Measurements from ENCODE around the gene DYNC2H1. TPM values are rescaled to one million over a fixed set of nuclear protein-coding genes. Genes with fewer than 3 reads are reported as not detected.

The DYNC2H1 gene
- total RNA-seq, 1 experiment from 2014 or later, result 17.2 TPM

- POLR2A ChIA-PET, result no interaction called here
- ATAC-seq (no peak), DNase-seq (ENCODE audit: low spot score) (no peak)
- H3K9me3 Mint-ChIP-seq, result no peaks in the 10 kb centered on the region
- CTCF ChIA-PET, result no interaction called here
- TF ChIP-seq ZNF138 (CRISPR knock-in tag; conservative IDR thresholded peaks at IDR 0.05) (no peak), ZMAT4 (CRISPR knock-in tag; IDR thresholded peaks at IDR 0.05) (no peak), ZNF396 (CRISPR knock-in tag; IDR thresholded peaks at IDR 0.05; ENCODE audit: borderline replicate concordance) (no peak)
- no peaks in the 10 kb centered on the region for H3K4me1 Mint-ChIP-seq
- no peaks in the 10 kb centered on the region for H3K27me3 Mint-ChIP-seq (ENCODE audit: low read depth)
- no peak overlapping the region for H3K27ac Mint-ChIP-seq
- no peak overlapping the region for H3K4me3 Mint-ChIP-seq
- no peaks in the 10 kb centered on the region for H3K36me3 Mint-ChIP-seq
These were observed 106.6 kb downstream of the DYNC2H1 start for GRCh38 chr11:103215812-103216211.

- Mint-ChIP-seq H3K4me3 (no peak overlapping the region), H3K9me3 (no peaks in the 10 kb centered on the region), H3K4me1 (no peaks in the 10 kb centered on the region), H3K27me3 (ENCODE audit: low read depth) (no peaks in the 10 kb centered on the region), H3K27ac (no peak overlapping the region), H3K36me3 (no peaks in the 10 kb centered on the region; the same call in 1 of the 2 replicates)
- no peak for ATAC-seq
- POLR2A ChIA-PET, result no interaction called here
- CTCF ChIA-PET, result no interaction called here
- no peak for DNase-seq (ENCODE audit: low spot score)
- TF ChIP-seq IRF1 (CRISPR knock-in tag; IDR thresholded peaks at IDR 0.05), result no peak
- TF ChIP-seq USF2 (CRISPR knock-in tag; IDR thresholded peaks at IDR 0.05), result no peak
- TF ChIP-seq RELA (CRISPR knock-in tag; IDR thresholded peaks at IDR 0.05; ENCODE audit: borderline replicate concordance), result no peak
- TF ChIP-seq TEAD1 (CRISPR knock-in tag; IDR thresholded peaks at IDR 0.05), result no peak
- no peak for TF ChIP-seq GRHL2 (CRISPR knock-in tag; IDR thresholded peaks at IDR 0.05; ENCODE audit: insufficient replicate concordance, severe bottlenecking)
- no peak for TF ChIP-seq CBFB (CRISPR knock-in tag; IDR thresholded peaks at IDR 0.05; ENCODE audit: low read depth)
- no peak for TF ChIP-seq MLX (CRISPR knock-in tag; IDR thresholded peaks at IDR 0.05)
- TF ChIP-seq TCF7 (CRISPR knock-in tag; IDR thresholded peaks at IDR 0.05; ENCODE audit: low read depth), result no peak
- no peak for TF ChIP-seq FOXK1 (CRISPR knock-in tag; IDR thresholded peaks at IDR 0.05)
- TF ChIP-seq ZNF512 (CRISPR knock-in tag; IDR thresholded peaks at IDR 0.05; ENCODE audit: borderline replicate concordance), result no peak
- TF ChIP-seq HMGXB4 (CRISPR knock-in tag; IDR thresholded peaks at IDR 0.05), result no peak
- no peak for TF ChIP-seq ATF1 (CRISPR knock-in tag; IDR thresholded peaks at IDR 0.05)
- TF ChIP-seq ZNF532 (CRISPR knock-in tag; IDR thresholded peaks at IDR 0.05; ENCODE audit: borderline replicate concordance), result no peak
- TF ChIP-seq ZNF138 (CRISPR knock-in tag; conservative IDR thresholded peaks at IDR 0.05), result no peak
- TF ChIP-seq STAT6 (CRISPR knock-in tag; conservative IDR thresholded peaks at IDR 0.05; ENCODE audit: low read depth), result no peak
- no peak for TF ChIP-seq JUN (CRISPR knock-in tag; IDR thresholded peaks at IDR 0.05)
- TF ChIP-seq E2F4 (CRISPR knock-in tag; IDR thresholded peaks at IDR 0.05; ENCODE audit: borderline replicate concordance, low read depth), result no peak
These were observed 110.9 kb downstream of the DYNC2H1 start for GRCh38 chr11:103220133-103220532.

Measured in WTC11 (cell line).